Activated CD4-positive, alpha-beta T cell treated with anti-CD3 and anti-CD28 coated beads for 36 hours (primary cell): Measurements from ENCODE around the gene RND2. TPM values are rescaled to one million over a fixed set of nuclear protein-coding genes. Genes with fewer than 3 reads are reported as not detected.

Experiments
- total RNA-seq, 2 experiments: library from RNA; stranded (reverse); gene quantifications; one replicate each; pipeline ENCODE4 v1.2.3, GENCODE V29; 2021

RND2 gene
- total RNA-seq, 2 experiments from 2014 or later = 0.05 to 0.16 TPM

Other genes with a start within 250 kb of the RND2 start
- gene WNK4, start 244.6 kb upstream of the RND2 start, total RNA-seq = under 1 TPM; 0.42 to 0.64 TPM
- 10 to 100 TPM; 30.1 to 31.4 TPM for gene COA3, start 226.5 kb upstream of the RND2 start, total RNA-seq
- gene CNTD1, start 226.4 kb upstream of the RND2 start, total RNA-seq = not detected
- gene BECN1, start 200.9 kb upstream of the RND2 start, total RNA-seq = 100 to 1,000 TPM in 1 of 2 experiments, 10 to 100 TPM in 1; 69.1 to 101 TPM
- 100 to 1,000 TPM; 116 to 118 TPM for gene PSME3, start 191.8 kb upstream of the RND2 start, total RNA-seq
- 1 to 10 TPM; 1.7 to 1.9 TPM for gene AOC2, start 180.7 kb upstream of the RND2 start, total RNA-seq
- gene AOC3, start 174.0 kb upstream of the RND2 start, total RNA-seq = 1 to 10 TPM; 1.2 to 2.0 TPM
- not detected for gene G6PC1, start 124.4 kb upstream of the RND2 start, total RNA-seq
- gene AARSD1, start 60.8 kb upstream of the RND2 start, total RNA-seq = 10 to 100 TPM; 40.8 to 58.6 TPM
- gene PTGES3L, start 45.2 kb upstream of the RND2 start, total RNA-seq = under 1 TPM; 0.21 to 0.90 TPM
- 10 to 100 TPM; 12.3 to 12.5 TPM for gene RUNDC1, start 44.7 kb upstream of the RND2 start, total RNA-seq
- 1,000 to 10,000 TPM; 1,703 to 2,161 TPM for gene RPL27, start 26.8 kb upstream of the RND2 start, total RNA-seq
- gene IFI35, start 18.4 kb upstream of the RND2 start, total RNA-seq = 10 to 100 TPM; 65.3 to 68.1 TPM
- gene VAT1, start 2.8 kb upstream of the RND2 start, total RNA-seq = 10 to 100 TPM; 26.1 to 35.0 TPM
- 100 to 1,000 TPM in 1 of 2 experiments, 10 to 100 TPM in 1; 99.9 to 115 TPM for gene BRCA1, start 100.1 kb downstream of the RND2 start, total RNA-seq
- gene NBR1, start 146.0 kb downstream of the RND2 start, total RNA-seq = 10 to 100 TPM; 52.8 to 55.6 TPM
- 10 to 100 TPM; 10.7 to 10.8 TPM for gene TMEM106A, start 186.6 kb downstream of the RND2 start, total RNA-seq
- gene CCDC200, start 203.4 kb downstream of the RND2 start, total RNA-seq = under 1 TPM in 1 of 2 experiments, not detected in 1; 0.27 TPM
- gene RNU2-1, start 208.7 kb downstream of the RND2 start, total RNA-seq = 1,000 to 10,000 TPM; 2,288 to 7,298 TPM